ACC112 (cell line): ENCODE measurements around the gene ELAVL2.

Source experiments
- H2AFZ ChIP-seq: fragments of 200-600 bp; sonication (generic); one replicate; pipeline ENCODE4 v1.6.0; 2017; ENCODE audit warnings: antibody characterized with exemption, low read length; ENCODE audit not compliant: unreplicated experiment
- H3K27ac ChIP-seq: fragments of 200-600 bp; sonication (generic); 2 replicates; pipeline ENCODE4 v1.5.1; 2014; ENCODE audit warnings: low read depth, mild to moderate bottlenecking, antibody characterized with exemption, low read length, moderate library complexity
- H3K27me3 ChIP-seq: fragments of 200-600 bp; sonication (generic); 2 replicates; pipeline ENCODE4 v1.6.1; 2014; ENCODE audit warnings: mild to moderate bottlenecking, antibody characterized with exemption, low read length, moderate library complexity, mixed read lengths; ENCODE audit not compliant: insufficient read depth
- H3K36me3 ChIP-seq: fragments of 200-600 bp; sonication (generic); 2 replicates; pipeline ENCODE4 v1.6.1; 2016; ENCODE audit warnings: mild to moderate bottlenecking, antibody characterized with exemption, low read length, moderate library complexity, mixed read lengths; ENCODE audit not compliant: insufficient read depth
- H3K4me1 ChIP-seq: fragments of 200-600 bp; sonication (generic); one replicate; pipeline ENCODE4 v1.6.1; 2016; ENCODE audit warnings: low read length, mixed read lengths; ENCODE audit not compliant: insufficient read depth, unreplicated experiment, control insufficient read depth
- H3K4me3 ChIP-seq: fragments of 200-600 bp; sonication (generic); 2 replicates; pipeline ENCODE4 v1.5.1; 2014; ENCODE audit warnings: mild to moderate bottlenecking, low read depth, low read length
- H3K79me2 ChIP-seq: fragments of 200-600 bp; sonication (generic); one replicate; pipeline ENCODE4 v1.6.0; 2016; ENCODE audit warnings: low read length; ENCODE audit not compliant: control insufficient read depth, unreplicated experiment, insufficient read depth

ELAVL2 gene

DNA sequence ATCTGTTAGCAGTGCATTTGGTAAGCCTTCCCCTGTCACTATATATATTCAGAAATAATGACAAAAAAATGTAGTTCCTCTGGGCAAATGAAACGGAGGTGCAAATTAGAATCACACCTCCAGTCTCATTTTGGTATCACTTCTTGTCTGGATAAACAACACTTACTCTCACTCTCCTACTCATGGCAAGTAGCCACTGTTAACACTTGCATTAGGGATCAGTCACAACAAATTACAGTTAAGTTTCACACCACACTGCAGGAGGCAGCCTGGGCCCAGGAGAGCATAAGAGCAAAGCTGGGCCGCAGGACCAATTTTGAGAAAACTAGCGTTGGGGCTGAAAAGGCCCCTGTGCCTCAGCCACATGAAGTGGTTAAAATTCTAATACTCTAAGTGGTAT is 161.0 kb downstream of the ELAVL2 start:
- H3K4me1 ChIP-seq: no peaks in the 10 kb centered on the region
- H3K27me3 ChIP-seq: no peaks in the 10 kb centered on the region
- H3K36me3 ChIP-seq: no peaks in the 10 kb centered on the region
- H3K4me3 ChIP-seq: no peak overlapping the region
- no peak overlapping the region for H2AFZ ChIP-seq
- H3K27ac ChIP-seq: no peak overlapping the region
- H3K79me2 ChIP-seq: no peaks in the 10 kb centered on the region

DNA sequence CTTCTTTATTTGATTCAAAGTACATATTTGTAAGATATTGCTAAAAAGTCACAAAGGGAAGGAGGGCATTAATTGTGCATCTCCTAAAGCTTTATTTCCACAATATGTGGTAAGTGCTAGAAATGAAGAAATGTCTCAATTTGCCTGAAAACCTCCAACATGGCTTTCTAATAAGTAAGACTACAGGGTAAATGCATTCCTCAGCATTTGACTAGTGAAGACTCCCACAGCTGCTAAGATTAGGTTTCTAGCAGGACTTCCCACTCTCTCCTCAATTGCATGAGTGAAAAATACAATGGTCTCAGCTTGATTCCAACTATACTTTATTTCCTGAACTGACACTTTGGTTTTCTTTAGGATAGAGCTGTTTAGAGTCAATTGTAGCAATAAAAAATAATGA is 162.1 kb downstream of the ELAVL2 start:
- no peaks in the 10 kb centered on the region for H3K36me3 ChIP-seq
- H3K27me3 ChIP-seq: no peaks in the 10 kb centered on the region
- no peak overlapping the region for H3K27ac ChIP-seq
- H3K79me2 ChIP-seq: no peaks in the 10 kb centered on the region
- no peak overlapping the region for H2AFZ ChIP-seq
- H3K4me1 ChIP-seq: no peaks in the 10 kb centered on the region
- no peak overlapping the region for H3K4me3 ChIP-seq

DNA sequence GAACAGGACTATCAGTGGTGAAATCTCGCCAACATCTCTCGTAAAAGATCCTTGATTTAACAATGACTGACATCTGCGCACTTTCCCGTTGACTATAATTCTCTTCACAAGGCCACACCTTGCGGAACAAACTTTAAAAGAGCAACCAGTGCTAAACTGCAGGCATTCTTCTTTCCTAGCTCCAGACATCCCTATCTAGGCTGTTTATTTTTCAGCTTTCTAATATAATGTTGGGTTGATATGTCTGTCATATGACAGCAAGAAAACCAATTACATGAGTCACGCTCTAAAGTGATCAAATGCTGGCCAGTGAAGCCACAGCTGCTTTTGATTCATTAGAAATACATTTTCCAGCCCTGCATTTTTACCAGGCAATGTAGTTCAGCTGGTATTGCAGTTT is 162.5 kb downstream of the ELAVL2 start:
- Histone ChIP-seq H3K27ac (no peak overlapping the region), H3K27me3 (no peaks in the 10 kb centered on the region), H3K36me3 (no peaks in the 10 kb centered on the region)

DNA sequence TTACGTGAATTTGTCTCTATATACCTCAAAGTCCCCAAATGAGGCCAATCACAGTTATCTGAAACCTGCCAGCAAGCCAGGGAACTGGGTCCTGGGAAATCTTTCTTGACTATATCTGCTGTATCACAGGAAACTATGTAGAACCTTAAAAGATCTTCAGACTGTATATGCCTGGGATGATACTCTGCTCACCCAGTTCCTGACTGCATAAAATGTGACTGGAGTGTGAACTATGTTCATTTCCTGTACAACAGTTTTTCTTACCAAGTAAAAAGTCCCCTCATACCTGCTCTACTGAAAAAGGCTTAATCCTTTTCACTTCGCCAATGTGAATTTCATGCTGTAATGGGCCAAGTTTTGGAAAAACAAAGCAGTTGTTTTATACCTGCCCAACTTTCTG is 162.9 kb downstream of the ELAVL2 start:
- Histone ChIP-seq H3K27ac (no peak overlapping the region), H3K36me3 (no peaks in the 10 kb centered on the region), H3K4me1 (no peaks in the 10 kb centered on the region), H3K4me3 (no peak overlapping the region), H3K27me3 (no peaks in the 10 kb centered on the region), H3K79me2 (no peaks in the 10 kb centered on the region), H2AFZ (no peak overlapping the region)

More for the DNA sequence above, 162.5 kb downstream of the ELAVL2 start:
- Histone ChIP-seq H3K4me1 (no peaks in the 10 kb centered on the region), H3K79me2 (no peaks in the 10 kb centered on the region), H2AFZ (no peak overlapping the region), H3K4me3 (no peak overlapping the region)

DNA sequence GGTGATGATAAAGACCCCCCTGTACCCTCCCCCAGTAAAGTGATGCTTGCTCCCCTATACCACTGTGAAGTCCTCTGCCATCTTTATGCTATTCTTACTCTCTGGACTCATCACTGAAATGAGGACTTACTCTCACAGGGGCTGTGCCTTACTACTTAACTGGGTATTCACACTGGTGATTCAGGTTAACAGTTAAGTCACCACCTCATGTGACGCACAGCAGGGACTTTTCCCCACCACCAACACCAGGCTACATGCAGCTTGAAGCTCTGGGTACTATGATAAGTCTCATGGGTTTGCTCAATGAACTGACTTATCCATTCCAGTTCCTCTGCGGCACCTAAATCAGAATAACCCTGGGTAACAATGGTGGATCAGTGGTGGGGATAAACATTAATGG is 163.7 kb downstream of the ELAVL2 start:
- Histone ChIP-seq H3K4me1 (no peaks in the 10 kb centered on the region), H3K27me3 (no peaks in the 10 kb centered on the region), H3K79me2 (no peaks in the 10 kb centered on the region), H3K36me3 (no peaks in the 10 kb centered on the region), H2AFZ (no peak overlapping the region), H3K27ac (no peak overlapping the region), H3K4me3 (no peak overlapping the region)

DNA sequence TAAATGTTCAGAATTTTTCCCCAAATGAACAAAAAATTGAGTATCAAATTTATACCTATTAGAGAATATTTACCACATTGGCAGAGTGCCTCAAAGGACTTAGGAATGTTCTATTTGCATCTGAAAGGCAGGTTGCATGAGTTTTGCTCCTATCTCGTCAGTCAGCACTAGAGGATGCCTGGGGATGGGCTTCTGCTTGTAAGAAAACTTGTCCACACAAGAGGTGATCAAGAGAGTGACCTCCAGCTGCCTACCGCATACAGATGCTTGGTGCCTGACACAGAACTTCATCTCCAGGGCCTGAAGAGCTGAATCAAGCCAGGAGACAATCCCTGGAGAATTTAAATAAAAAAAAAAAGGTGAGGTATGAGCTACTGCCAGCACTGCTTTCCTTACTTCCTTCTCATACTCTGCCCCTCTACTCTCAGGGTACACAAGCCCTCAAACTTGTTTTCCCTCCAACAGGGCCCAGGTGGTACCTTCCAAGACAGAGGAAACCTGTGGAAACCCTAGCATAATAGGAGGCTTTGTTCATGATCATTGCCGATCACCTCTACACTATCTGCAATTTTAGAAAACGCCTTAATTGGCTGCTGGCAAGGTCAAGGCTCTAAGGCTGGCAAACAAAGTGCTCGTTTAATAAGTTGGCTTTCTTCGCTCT is 166.6 kb downstream of the ELAVL2 start:
- Histone ChIP-seq H3K27ac (no peak overlapping the region), H2AFZ (no peak overlapping the region)

DNA sequence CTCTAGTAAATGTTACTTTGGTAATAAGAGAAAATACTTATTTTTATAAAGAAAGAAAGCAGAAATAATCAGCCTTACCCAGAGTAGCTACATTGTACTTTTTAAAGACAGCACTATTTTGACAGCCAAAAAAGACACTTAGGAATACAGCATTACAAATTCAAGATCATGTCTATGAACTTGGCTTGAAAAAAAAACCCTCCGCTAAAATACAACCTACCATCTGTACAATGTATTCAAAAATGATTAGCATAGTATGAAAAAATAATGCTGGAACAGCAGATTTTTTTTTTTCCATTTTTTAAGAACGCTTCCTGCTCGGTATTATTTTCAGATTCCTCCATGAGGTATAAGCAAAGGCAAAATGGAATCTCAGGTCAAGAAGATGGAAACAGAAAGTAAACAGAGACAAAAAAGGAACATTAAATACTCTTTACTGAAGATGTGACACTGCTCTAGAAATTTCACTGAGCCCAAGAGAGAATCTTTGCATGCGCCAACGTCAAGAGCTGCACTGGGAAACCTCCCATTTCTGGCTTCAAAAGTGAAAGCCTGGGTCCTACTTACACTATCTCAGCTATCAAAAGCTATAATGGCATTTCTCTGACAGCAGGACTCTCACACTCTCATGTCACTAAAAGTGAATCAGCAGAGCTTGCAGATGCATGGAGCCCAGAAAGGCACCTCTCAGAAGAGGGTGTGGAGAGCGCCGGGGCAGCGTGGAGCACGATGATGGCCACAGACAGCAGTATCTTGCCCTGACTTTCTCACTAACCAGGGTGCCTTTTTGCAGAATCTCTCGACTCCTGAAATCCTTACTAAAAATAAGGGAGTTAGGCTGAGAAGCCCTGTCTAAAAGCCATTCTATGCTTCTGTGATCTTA is 167.4 kb downstream of the ELAVL2 start:
- no peak overlapping the region for H3K4me3 ChIP-seq

More for the DNA sequence above, 166.6 kb downstream of the ELAVL2 start:
- Histone ChIP-seq H3K4me3 (no peak overlapping the region), H3K4me1 (no peaks in the 10 kb centered on the region), H3K27me3 (no peaks in the 10 kb centered on the region), H3K36me3 (no peaks in the 10 kb centered on the region), H3K79me2 (no peaks in the 10 kb centered on the region)

DNA sequence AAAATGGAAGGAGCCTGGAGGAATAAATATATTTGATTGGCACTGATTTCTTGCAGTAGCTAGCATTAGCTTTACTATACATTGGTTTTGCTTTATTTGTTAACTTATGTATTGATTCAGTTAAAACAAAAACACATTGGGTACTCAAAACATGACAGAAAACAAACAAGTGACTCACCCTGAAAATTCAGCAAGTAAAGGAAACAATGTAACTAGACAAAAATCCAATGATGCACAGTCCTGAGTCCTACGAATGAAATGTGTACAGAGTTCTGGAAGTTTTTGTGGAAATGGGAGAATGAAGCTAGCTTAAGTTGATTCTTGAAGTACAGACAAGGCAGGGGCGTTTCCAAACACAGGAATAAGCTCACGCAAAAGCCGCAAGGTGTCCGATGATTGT is 175.0 kb downstream of the ELAVL2 start:
- H2AFZ ChIP-seq: no peak overlapping the region
- no peaks in the 10 kb centered on the region for H3K79me2 ChIP-seq
- H3K4me1 ChIP-seq: no peaks in the 10 kb centered on the region
- no peak overlapping the region for H3K4me3 ChIP-seq
- H3K36me3 ChIP-seq: no peaks in the 10 kb centered on the region
- no peaks in the 10 kb centered on the region for H3K27me3 ChIP-seq
- H3K27ac ChIP-seq: no peak overlapping the region

More for the DNA sequence above, 167.4 kb downstream of the ELAVL2 start:
- Histone ChIP-seq H3K27ac (no peak overlapping the region), H3K79me2 (no peaks in the 10 kb centered on the region), H3K27me3 (no peaks in the 10 kb centered on the region), H2AFZ (no peak overlapping the region), H3K36me3 (no peaks in the 10 kb centered on the region), H3K4me1 (no peaks in the 10 kb centered on the region)

DNA sequence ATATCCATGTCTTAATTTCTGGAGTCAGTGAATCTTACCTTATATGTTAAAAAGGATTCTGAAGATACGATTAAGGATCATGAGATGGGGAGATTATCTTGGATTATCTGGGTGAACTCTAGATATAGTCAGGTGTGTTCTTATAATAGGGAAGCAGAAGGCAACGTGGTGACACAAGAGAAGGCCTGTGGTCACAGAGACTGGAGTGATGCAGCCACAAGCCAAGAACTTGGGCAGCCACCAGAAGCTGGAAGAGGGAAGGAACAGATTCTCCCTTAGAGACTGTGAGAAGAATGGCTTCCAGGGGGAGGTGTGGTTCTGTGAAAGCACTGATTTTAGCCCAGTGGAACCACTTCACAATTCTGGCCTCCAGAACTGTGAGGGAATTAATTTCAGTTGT is 177.4 kb downstream of the ELAVL2 start:
- H2AFZ ChIP-seq: no peak overlapping the region
- no peak overlapping the region for H3K4me3 ChIP-seq
- H3K36me3 ChIP-seq: no peaks in the 10 kb centered on the region
- H3K79me2 ChIP-seq: no peaks in the 10 kb centered on the region
- H3K4me1 ChIP-seq: no peaks in the 10 kb centered on the region
- no peaks in the 10 kb centered on the region for H3K27me3 ChIP-seq
- H3K27ac ChIP-seq: no peak overlapping the region

DNA sequence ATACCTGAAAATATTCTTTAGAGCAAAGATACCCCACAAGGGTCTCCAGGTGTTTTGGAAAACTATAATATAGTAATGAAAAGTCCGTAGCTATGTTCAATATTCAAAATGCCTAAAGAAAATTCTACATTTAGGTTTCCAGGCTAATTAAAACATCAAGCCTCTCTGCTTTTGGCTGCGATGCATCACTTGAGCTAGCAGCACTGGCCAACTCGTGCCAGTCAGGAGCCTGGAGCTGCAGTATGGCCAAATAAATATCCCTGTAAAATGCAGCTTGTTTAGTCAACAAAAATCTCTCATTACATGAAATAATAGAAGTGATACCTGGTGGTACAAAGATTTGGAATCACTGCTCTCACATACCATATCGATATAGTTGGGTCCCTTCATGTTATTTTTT is 181.1 kb downstream of the ELAVL2 start:
- Histone ChIP-seq H2AFZ (no peak overlapping the region), H3K27ac (no peak overlapping the region), H3K4me1 (no peaks in the 10 kb centered on the region), H3K4me3 (no peak overlapping the region), H3K79me2 (no peaks in the 10 kb centered on the region), H3K27me3 (no peaks in the 10 kb centered on the region), H3K36me3 (no peaks in the 10 kb centered on the region)

DNA sequence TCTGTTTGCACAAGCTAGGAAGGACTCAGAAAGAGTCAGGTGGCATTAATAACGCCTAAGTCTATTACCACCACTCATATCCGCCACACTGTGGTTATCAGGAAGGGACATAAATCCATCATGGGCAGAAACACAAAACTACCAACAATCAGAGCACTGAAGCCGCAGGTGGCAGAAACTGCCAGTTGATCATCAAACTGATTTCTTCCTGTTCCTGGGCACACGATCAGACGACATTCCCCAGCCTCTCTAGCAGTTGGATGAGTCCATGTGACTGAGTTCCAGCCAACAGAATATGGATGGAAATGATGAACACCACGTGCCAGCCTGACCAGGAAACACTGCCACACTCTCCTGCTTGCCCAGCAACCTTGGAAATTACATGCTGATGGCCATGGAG is 181.7 kb downstream of the ELAVL2 start:
- H3K36me3 ChIP-seq: no peaks in the 10 kb centered on the region
- no peak overlapping the region for H3K27ac ChIP-seq
- no peak overlapping the region for H3K4me3 ChIP-seq
- no peak overlapping the region for H2AFZ ChIP-seq
- no peaks in the 10 kb centered on the region for H3K79me2 ChIP-seq
- no peaks in the 10 kb centered on the region for H3K27me3 ChIP-seq
- H3K4me1 ChIP-seq: no peaks in the 10 kb centered on the region
